ENCODE measurements around the gene SEC62.

Gene SEC62

DNA sequence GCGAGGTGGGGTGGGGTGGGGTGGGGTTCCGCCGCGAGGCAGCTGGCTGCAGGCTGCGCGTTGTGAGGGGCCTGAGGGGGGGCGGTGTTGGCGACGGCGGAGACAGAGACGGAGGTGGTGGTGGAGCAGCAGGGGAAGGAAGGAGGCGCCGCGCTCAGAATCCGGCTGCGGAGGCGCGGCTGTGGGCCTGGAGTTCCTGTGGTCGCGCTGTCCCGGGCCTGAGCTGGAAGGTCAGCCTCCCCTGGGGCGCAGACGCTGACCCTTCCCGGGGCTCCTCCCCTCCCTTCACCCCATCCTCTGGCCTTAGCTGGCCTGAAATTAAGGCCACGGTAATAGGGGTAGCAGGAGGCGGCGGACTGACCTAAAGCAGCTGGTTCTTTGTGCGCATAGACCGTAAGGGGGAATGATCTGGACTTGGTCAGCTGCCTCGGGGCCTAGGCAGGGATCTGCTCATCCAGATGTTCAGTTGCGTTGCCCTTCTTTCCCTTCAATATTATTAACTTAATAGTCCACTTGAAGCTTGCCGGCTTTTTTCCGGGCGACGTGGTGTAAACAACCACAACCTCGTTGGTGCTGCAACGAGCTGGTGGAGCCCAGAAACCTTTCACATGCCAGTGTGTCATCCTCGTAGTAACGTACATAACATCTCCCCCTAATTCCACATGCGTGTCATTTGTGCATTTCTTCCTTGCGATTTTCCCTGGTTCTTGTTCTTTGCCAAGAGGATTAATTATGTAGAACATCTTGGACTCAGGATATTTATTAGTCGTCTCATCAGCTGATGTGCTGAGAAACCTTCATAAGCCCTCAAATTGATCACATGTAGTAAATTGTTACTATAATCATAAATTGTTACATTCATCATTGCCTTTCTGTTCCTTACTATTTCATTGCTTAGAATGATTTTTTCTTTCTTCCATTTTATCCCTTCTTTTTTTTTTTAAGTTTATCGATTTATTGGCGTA is 626 bp downstream of the SEC62 start:
- DNase-seq = peak in 1 of 2 donors; percentile 26

- DNase-seq = no peak
Measured at GRCh38 chr3:169968224-169968885, 1.7 kb downstream of the SEC62 start.

DNA sequence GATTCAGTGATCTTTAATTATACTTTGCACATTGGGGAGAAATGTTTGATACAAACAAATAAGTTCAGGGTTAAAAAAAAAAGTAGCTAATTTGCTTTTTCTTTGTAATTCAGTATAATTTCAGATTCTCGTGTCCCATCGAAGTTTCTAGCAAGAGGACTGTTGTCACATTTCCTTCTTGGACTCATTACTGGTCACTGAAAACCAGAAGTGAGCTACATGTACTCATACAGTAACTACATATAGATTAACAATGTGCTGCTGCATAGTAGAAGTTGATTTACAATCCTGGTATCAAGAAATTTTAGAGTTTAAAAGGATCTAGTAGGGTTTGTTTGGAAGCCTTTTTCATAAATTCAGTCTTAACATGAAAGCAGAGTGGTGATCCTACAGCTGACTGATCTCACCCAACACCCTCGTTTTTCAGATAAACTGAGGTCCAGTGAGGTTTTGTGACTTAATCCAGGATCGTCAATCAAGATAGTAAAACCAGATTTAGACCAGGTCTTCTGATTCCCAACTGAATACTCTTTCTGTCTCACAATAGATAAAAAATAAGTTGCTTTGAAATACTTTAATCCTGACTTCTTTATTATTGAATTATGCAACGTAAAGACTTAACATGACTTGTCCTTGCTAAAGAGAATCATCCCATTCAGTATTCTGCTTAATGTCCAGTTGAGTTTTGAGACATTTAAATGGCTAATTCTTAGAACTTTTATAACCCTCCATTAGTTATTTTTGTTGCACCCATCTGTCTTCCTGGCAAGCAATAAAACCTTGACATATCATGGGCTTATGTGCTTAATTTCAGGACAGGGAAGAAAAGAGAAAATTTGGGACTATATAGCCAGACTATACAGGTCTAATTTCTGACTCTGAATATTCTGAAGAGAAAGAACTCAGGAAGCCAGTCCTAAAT is 2.8 kb downstream of the SEC62 start:
- no peak for DNase-seq

- no peak for DNase-seq
Measured at GRCh38 chr3:169970847-169971246, 4.2 kb downstream of the SEC62 start.

GRCh38 chr3:169971522-169971921 is 4.9 kb downstream of the SEC62 start:
- no peak for DNase-seq

DNA sequence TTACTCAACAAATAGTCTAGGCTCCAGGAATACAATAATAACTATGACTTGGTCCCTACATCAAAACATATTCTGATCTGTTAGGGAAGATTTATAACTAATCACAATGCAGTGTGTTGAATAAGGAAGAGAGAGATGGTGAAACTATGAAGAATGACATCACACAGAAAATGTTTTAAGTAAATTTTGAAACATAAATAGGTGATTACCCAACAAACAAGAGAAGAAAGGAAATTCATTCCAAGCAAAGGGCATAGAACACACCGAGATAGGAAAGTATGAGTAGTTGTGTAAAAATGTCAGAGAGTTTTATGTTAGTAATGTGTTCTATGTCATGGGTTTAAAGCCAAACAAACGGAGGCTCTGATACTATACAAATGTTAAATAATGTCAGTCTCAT is 13.4 kb downstream of the SEC62 start:
- DNase-seq = no peak

- no peak for DNase-seq
Measured at GRCh38 chr3:169984292-169984691, 17.7 kb downstream of the SEC62 start.

GRCh38 chr3:169990431-169990830 is 23.8 kb downstream of the SEC62 start:
- DNase-seq = no peak

DNA sequence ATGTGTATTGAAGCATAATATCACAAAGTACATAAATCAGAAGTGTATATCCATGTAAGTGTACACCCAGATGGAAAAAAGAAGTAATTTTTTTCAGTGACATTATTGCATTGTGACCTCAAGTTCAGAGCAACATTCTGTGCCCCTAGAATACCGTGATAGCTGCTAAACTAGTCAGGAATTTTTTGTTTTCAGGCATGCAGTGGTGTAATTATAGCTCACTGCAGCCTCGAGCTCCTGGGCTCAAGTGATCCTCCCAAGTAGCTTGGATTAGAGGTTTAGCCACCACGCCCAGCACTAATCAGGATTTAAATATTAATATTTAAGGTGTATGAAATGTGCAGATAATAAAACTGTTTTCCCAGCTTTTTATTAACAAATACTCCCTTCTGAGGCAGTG is 25.5 kb downstream of the SEC62 start:
- no peak for DNase-seq

GRCh38 chr3:169992781-169993180 is 26.2 kb downstream of the SEC62 start:
- no peak for DNase-seq

GRCh38 chr3:169993761-169994160 is 27.2 kb downstream of the SEC62 start:
- DNase-seq = no peak

- no peak for DNase-seq
Measured at GRCh38 chr3:169996063-169996462, 29.5 kb downstream of the SEC62 start.

- no peak for DNase-seq
Measured at GRCh38 chr3:169998668-169999131, 32.1 kb downstream of the SEC62 start.

DNA sequence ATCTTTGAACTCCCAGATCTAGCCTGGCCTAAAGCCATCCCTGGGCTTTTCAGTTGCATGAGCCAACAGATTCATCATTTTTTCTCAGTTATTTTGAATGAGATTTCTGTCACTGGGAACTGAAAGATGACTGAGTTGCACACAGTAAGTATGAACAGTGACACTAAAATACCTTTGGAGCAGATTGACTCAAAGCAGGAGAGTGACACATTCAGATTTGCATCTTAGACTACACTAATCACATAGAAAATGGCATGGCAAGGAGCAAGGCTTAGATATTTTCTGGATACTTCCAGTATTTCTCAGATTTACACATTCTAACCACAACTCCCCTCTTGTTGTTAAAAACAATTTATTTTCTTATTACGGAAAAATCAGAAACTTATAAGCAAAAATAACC is 32.8 kb downstream of the SEC62 start:
- no peak for DNase-seq

- DNase-seq = no peak
Measured at GRCh38 chr3:170000051-170000450, 33.4 kb downstream of the SEC62 start.

DNA sequence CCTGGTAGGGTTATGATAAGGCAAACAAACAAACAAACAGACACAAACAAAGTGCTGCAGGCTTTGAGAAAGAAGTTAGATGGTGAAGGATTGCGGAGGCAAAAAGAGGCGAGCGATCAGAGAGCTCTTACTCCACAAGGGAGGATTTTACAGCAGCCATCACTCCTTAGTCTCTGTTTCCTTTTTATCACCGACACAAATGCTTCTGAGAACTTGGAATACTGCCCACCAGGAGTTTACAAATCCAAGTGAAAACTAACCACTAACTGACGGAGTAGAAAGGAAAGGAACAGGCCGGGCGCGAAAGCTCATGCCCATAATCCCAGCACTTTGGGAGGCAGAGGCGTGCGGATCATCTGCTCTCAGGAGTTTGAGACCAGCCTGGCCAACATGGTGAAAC is 35.6 kb downstream of the SEC62 start:
- no peak for DNase-seq

GRCh38 chr3:170002879-170003278 is 36.3 kb downstream of the SEC62 start:
- DNase-seq = no peak

DNA sequence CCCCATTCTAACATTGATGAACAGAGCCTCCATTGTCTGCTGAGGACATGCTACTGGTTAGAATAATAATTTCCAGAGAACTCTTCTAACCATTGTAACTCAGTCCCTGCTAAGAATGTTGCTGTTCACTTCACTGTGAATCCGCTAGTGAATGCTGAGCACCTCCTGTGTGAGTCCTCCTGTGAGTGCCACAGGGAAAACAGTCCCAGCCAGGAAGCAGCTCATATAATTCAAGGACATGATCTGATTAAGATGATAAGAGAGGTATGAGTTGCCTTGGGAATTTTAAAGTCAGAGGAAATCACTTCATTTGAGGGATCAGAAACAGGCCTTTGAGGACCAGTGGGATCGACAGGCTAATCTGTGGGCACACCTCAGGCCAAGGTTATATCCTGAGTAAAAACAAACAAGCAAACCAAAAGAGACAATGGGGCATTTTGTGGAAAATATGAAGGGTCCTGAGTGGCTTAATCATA is 37.3 kb downstream of the SEC62 start:
- DNase-seq = no peak

DNA sequence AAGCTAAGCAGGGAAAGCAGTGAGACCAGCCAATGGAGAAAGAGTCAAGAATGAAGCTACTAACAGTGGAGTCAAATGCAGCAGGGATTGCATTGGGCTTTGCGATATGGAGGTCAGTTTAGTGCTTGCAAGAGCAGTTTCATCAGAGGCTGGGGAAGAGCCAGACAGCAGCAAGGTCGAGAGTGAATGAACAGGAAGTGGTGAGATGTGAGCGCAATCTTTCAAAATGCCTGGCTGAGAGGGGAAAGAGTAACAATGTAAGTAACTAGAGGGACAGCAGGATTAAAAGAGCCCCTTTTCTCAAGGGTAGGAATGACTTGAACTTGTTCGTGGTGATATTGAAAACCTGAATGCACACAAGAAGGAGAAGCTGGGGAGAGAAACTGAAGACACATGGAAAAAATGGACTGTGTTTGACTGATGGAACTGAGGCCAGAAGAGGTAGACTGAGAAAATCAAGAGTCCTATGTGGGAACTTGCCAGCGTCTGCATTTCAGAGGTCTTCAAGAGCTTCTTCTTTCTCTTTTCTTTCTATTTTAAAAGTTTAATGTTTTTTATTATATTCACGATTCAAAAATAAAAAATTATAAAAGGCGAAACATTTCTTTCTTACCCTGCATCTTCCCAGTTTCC is 40.5 kb downstream of the SEC62 start:
- DNase-seq = peak in 1 of 2 donors; percentile 36

DNA sequence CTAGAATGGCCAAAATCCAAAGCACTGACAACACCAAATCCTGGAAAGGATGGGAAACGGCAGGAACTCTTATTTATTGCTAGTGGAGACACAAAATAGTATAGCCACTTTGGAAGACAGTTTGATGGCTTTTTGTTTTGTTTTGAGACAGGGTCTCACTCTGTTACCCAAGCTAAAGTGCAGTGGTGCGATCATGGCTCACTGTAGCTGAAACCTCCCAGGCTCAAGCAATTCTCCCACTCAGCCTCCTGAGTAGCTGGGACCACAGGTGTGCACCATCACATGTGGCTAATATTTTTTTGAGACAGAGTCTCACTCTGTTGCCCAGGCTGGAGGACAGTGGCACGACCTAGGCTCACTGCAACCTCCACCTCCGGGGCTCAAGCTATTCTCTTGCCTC is 43.9 kb downstream of the SEC62 start:
- no peak for DNase-seq

GRCh38 chr3:170012683-170013400 is 46.2 kb downstream of the SEC62 start:
- DNase-seq = no peak

- DNase-seq = no peak
Measured at GRCh38 chr3:170016057-170016456, 49.5 kb downstream of the SEC62 start.
